Stomach (tissue), 9 donors: ENCODE results near the gene OLFML2A. TPM values are rescaled to one million over a fixed set of nuclear protein-coding genes. Genes with fewer than 3 reads are reported as not detected.

Experiments used
- DNase-seq, 2 donors: peaks; one replicate each; pipeline versions ENCODE4 v3.0.0 to v3.0.0-alpha.2; 2013 to 2019
- H3K27ac ChIP-seq, 5 donors: fragments of 200-600 bp in 4 of 5; sonication (generic) in 4 of 5; one replicate each; pipeline ENCODE4 v1.5.1; 2013 to 2019; ENCODE audit warnings: mild to moderate bottlenecking in 1 of 5, moderate library complexity in 1 of 5
- H3K27me3 ChIP-seq, 3 donors: fragments of 200-600 bp; sonication (generic); one replicate each; pipeline ENCODE4 v1.5.1; 2017 to 2019; ENCODE audit warnings: mixed run types in 1 of 3
- H3K36me3 ChIP-seq, 4 donors: fragments of 200-600 bp; sonication (generic); 1 replicate in 3 of 4; 2 replicates in 1 of 4; pipeline ENCODE4 v1.5.1; 2016 to 2019
- H3K4me1 ChIP-seq, 4 donors: fragments of 200-600 bp; sonication (generic); one replicate each; pipeline ENCODE4 v1.5.1; 2016 to 2019
- H3K4me3 ChIP-seq, 4 donors: fragments of 200-600 bp; sonication (generic) in 3 of 4; one replicate each; pipeline ENCODE4 v1.5.1; 2016 to 2019; ENCODE audit warnings: mild to moderate bottlenecking in 1 of 4
- H3K9me3 ChIP-seq, 4 donors: fragments of 200-600 bp; sonication (generic); one replicate each; pipeline ENCODE4 v1.5.1; 2016 to 2019
- EP300 ChIP-seq: sonication (generic); formaldehyde crosslinking; IDR thresholded peaks from one replicate; pipeline ENCODE4 v1.6.1; 2017; ENCODE audit warnings: antibody characterized with exemption
- POLR2A ChIP-seq, 4 donors: fragments of 450-650 bp; IDR thresholded peaks; one replicate each; pipeline ENCODE4 v1.6.1; 2016; ENCODE audit warnings: antibody characterized with exemption in 4 of 4, control low read depth in 2 of 4, mild to moderate bottlenecking in 1 of 4, moderate library complexity in 1 of 4
- POLR2AphosphoS5 ChIP-seq, 3 donors: sonication (generic); formaldehyde crosslinking; IDR thresholded peaks; one replicate each; pipeline ENCODE4 v1.6.1; 2016; ENCODE audit warnings: antibody characterized with exemption in 3 of 3
- WGBS, 5 donors: extraction: QIAGEN DNeasy Blood & Tissue Kit in 3 of 5; methylation state at CpG; one replicate each; pipeline versions ENCODE4 v1.1.5 to v1.1.7; 2013 to 2018; 5-methylcytosine and 5-hydroxymethylcytosine counted together
- intact Hi-C: fragments of 100-400 bp; cut with DNase I; formaldehyde crosslinking; loops from one replicate; pipeline ENCODE4 v1.15.1; 2023; ENCODE audit warnings: low total_unique reads
- polyA plus RNA-seq, 3 donors: library from polyadenylated mRNA; stranded (reverse); fragments of 200-250 nt; gene quantifications; one replicate each; pipeline ENCODE4 v1.2.3, GENCODE V29; 2013
- total RNA-seq, 5 donors: library from RNA; depleted of rRNA; stranded (reverse); fragments of >200 nt; gene quantifications; one replicate each; pipeline versions ENCODE4 v1.1.0 to v1.2.3, GENCODE V29; 2014 to 2016
- TF ChIP-seq, protein P1 (sequence below), 7 experiments: fragments of 450-650 bp in 4 of 7; fragments of 200-600 bp in 3 of 7; sonication (generic) in 3 of 7; IDR thresholded peaks; one replicate each; pipeline ENCODE4 v1.5.1; 2016 to 2019; ENCODE audit warnings: antibody characterized with exemption in 7 of 7, control low read depth in 2 of 7, mild to moderate bottlenecking in 1 of 7
- donor health status: healthy with polysubstance abuse.
- donor health status: Bipolar disorder and iron deficiency.
- donor health status: healthy.

Gene OLFML2A
- total and polyA plus RNA-seq, 8 donors = 0.56 to 91.2 (median 3.5) TPM

DNA sequence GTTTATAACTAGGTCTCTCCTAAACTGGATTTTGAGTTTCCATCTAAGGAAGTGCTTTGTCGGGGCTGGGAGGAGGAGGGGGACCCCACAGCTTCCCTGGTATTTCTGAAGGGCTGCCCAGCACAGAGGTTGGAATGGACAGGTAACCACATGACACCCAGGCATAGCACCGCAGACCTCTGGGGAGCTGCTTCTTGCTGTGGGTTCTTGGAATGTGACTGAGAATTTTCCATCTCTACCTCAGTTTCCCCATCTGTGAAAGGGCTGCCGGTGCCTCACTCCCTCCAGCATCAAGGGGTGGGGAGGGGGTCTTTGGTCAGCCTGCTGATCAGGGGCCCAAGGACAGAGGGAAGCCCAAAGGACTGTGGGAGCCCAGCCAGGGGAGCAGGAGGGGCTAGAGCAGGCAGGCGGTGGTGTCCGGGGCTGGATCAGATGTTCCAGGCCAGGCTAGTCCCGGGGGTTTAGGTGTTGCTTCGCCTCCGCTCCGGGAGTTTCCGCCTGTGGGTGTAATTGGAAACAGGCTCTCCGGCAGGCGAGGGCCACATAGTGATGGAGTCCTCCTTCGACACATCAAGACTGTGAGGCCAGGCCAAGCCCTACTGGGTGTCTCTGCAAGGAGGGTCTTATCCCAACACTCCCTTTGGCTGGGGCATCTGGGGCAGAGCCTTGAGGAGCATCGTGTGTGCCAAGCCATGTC is 3.3 kb downstream of the OLFML2A start:
- H3K36me3 ChIP-seq = no peaks in the 10 kb centered on the region
- H3K4me1 ChIP-seq = peaks cover 14 to 57% (median 34%) of the 10 kb centered on the region in 4 donors
- no peaks in the 10 kb centered on the region for H3K9me3 ChIP-seq
- no peak overlapping the region for H3K4me3 ChIP-seq
- H3K27me3 ChIP-seq = peaks cover 0 to 27% (median 19%) of the 10 kb centered on the region in 3 donors
- intact Hi-C loops = no loop called here
- TF ChIP-seq, protein P1, sequence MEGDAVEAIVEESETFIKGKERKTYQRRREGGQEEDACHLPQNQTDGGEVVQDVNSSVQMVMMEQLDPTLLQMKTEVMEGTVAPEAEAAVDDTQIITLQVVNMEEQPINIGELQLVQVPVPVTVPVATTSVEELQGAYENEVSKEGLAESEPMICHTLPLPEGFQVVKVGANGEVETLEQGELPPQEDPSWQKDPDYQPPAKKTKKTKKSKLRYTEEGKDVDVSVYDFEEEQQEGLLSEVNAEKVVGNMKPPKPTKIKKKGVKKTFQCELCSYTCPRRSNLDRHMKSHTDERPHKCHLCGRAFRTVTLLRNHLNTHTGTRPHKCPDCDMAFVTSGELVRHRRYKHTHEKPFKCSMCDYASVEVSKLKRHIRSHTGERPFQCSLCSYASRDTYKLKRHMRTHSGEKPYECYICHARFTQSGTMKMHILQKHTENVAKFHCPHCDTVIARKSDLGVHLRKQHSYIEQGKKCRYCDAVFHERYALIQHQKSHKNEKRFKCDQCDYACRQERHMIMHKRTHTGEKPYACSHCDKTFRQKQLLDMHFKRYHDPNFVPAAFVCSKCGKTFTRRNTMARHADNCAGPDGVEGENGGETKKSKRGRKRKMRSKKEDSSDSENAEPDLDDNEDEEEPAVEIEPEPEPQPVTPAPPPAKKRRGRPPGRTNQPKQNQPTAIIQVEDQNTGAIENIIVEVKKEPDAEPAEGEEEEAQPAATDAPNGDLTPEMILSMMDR (IDR thresholded peaks at IDR 0.05) = no peak
- TF ChIP-seq EP300 (no peak), POLR2A (IDR thresholded peaks at IDR 0.05) (no peak), POLR2AphosphoS5 (IDR thresholded peaks at IDR 0.05) (no peak)
- peak; percentile 22 to 34 for DNase-seq
- WGBS, 5 donors = 62 to 79% (median 72%) methylated on average over 8 to 14 of the region's 14 CpGs
- H3K27ac ChIP-seq = peak overlapping the region in 3 of 5 donors; percentile 42 to 82 (median 74)

DNA sequence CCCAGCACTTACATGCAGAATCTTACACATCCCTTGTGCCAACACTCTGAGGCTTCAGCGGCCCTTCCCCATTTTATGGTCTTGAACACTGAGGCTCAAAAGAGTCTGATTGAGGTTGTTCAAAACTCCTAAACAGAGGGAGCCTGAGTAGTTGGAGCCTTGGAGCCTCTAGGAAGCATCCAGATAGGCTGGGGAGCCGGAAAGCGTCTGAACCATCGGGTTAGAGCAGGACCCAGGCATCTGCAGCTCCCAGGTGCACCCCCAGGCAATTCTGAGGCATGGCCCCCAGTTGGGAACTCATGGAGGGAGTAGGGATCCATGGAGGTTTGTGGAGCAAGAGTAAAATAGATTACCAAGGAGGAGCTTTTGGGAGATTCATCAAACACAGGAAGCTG is 3.8 kb downstream of the OLFML2A start:
- Histone ChIP-seq H3K9me3 (no peaks in the 10 kb centered on the region), H3K4me1 (peaks cover 14 to 57% (median 34%) of the 10 kb centered on the region in 4 donors), H3K4me3 (no peak overlapping the region), H3K36me3 (no peaks in the 10 kb centered on the region), H3K27me3 (peaks cover 0 to 22% (median 18%) of the 10 kb centered on the region in 3 donors), H3K27ac (peak overlapping the region in 2 of 5 donors; percentile 74 to 82)
- WGBS, 5 donors = 91 to 97% (median 95%) methylated on average over 4 of the region's 4 CpGs
- intact Hi-C loops = no loop called here
- TF ChIP-seq EP300 (no peak), POLR2AphosphoS5 (IDR thresholded peaks at IDR 0.05) (no peak), POLR2A (IDR thresholded peaks at IDR 0.05) (no peak)
- TF ChIP-seq, protein P1 (IDR thresholded peaks at IDR 0.05) = no peak
- peak in 1 of 2 donors; percentile 2 for DNase-seq

DNA sequence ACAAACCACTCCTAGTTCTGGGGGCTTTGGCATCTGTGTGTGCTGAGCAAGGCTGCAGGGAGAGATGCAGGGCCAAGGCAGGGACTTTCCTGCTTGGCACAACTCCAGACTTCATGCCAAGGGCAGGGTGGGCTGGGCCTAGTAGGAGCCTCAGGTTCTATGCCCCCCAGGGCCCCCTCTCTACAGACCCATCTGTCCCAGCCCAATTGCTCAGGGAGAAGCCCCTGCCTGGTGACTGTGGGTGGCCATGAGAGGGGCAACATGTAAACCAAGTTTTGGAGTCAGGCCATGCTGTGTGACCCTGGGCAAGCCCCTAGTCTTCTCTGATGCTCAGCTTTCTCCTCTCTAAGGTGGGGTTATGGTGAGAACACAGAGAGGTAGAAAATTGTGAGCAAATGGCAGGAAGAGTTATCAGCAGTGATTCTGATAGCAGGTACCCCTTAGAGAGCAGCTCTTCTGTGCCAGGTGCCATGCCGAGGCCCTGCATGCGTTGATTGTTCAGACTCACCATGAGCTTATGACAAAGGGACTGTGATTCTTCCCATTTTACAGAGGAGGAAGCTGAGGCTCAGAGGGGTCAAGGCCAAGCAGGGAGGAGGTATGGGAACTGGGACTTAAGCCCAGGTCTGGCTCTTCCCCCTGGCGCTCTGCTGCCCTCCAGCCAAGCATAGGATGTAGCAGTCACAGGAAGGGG is 5.2 kb downstream of the OLFML2A start:
- intact Hi-C loops = no loop called here
- TF ChIP-seq EP300 (no peak), POLR2A (IDR thresholded peaks at IDR 0.05) (no peak)
- TF ChIP-seq, protein P1 (IDR thresholded peaks at IDR 0.05) = no peak
- Histone ChIP-seq H3K36me3 (peaks cover 0 to 1% (median 0%) of the 10 kb centered on the region in 4 donors), H3K4me3 (no peak overlapping the region), H3K27me3 (peaks cover 0 to 8% (median 5%) of the 10 kb centered on the region in 3 donors), H3K4me1 (peaks cover 5 to 45% (median 25%) of the 10 kb centered on the region in 4 donors), H3K9me3 (no peaks in the 10 kb centered on the region), H3K27ac (peak overlapping the region in 2 of 5 donors; percentile 38 to 42)
- WGBS, 5 donors = 59 to 92% (median 71%) methylated on average over 3 of the region's 3 CpGs
- peak in 1 of 2 donors; percentile 22 for DNase-seq

DNA sequence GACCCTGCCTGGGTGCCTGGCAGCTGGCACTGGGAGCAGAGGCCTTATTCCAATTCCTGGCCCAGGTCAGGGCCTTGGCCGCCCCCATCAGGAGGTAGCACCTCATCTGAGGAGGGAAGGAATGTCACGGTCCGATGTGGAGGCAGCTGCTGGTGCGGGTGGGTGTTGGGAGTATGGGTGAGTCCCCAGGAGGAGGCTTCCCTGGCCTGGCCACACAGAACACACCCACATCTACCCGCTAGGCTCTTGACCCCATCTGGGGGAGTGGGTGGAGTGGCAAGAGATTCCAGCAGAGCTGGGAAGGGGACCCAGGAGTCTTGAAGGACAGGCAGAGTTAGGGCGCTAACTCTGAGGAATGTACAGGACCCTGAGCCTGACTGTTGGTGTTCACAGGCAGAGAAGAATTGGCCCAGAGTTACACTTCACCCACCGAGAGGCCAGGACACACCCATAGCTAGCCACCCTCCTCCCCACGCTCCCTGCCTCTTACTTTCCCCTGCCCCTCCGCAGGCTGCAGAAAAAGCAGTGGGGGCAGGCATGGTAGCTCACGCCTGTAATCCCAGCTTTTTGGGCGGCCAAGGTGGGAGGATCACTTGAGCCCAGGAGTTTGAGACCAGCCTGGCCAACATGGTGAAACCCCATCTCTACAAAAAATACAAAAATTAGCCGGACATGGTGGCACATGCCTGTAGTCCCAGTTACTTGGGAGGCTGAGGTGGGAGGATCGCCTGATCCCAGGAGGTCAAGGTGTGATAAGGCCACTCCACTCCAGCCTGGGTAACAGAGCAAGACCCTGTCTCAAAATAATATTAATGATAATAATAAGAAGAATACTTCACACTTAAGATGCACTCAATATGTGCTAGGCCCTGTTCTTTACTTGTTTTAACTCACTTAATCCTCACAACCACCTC is 6.0 kb downstream of the OLFML2A start:
- Histone ChIP-seq H3K4me1 (peaks cover 0 to 39% (median 20%) of the 10 kb centered on the region in 4 donors), H3K4me3 (no peak overlapping the region), H3K27me3 (peaks cover 0 to under 1% (median 0%) of the 10 kb centered on the region in 3 donors), H3K27ac (peak overlapping the region in 2 of 5 donors; percentile 38 to 42), H3K9me3 (no peaks in the 10 kb centered on the region), H3K36me3 (peaks cover 0 to 3% (median 0%) of the 10 kb centered on the region in 4 donors)
- TF ChIP-seq EP300 = no peak
- no peak for TF ChIP-seq POLR2AphosphoS5 (IDR thresholded peaks at IDR 0.05)
- TF ChIP-seq, protein P1 (IDR thresholded peaks at IDR 0.05) = no peak
- TF ChIP-seq POLR2A (IDR thresholded peaks at IDR 0.05) = no peak
- WGBS, 5 donors = 78 to 84% (median 82%) methylated on average over 9 to 13 of the region's 13 CpGs
- intact Hi-C loops = no loop called here
- DNase-seq = peak in 1 of 2 donors; percentile 22
